ENCODE data around the gene SORL1.

DNA sequence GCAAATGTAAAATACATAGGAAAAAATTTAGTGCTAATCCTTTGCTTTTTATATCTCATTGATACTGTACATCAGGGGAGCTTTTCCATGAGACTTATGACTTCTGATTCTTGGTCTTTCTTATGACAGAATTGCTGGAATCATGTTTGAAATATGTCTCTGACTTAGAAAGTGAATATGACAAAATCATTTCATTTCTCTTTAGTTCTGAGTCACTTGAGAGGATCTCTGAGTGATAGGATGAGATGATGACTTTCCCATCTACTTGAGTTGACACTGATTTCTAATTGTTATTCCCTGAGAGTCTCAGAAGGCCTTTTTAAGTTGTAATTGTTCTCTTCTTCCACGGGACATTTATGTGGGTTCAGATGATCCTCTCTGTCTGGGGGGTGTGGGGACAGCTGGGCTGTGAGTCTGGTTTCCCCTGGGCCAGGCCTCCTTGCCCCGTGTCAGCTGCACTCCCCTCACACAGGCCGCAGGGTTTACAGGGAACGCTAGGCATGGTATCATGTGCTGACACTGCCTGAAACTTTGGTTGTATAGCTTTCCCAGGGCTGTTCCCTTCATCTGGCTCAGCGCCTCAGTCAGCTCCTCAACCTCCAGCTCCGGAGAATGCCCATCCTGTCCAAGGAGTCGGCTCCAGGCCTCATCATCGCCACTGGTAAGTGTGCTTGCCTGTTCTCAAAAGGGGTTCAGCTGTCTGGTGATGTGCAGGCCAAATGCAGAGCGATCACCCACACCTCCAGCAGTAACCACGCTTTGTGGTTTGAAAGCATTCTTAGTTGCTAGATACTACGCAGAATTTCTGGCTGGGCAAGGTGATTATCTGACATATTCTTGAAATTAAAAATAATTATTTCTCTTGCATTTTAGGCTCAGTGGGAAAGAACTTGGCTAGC lies 70.2 kb downstream of the SORL1 start:
- TF ChIP-seq TAF1 (IDR thresholded peaks at IDR 0.05; ENCODE audit: borderline replicate concordance, low read depth, low read length), result no peak
- no peak for TF ChIP-seq POLR2AphosphoS5 (IDR thresholded peaks at IDR 0.05; ENCODE audit: low read depth, low read length)
